Measurements from ENCODE around the gene MICOS13. TPM values are rescaled to one million over a fixed set of nuclear protein-coding genes. Genes with fewer than 3 reads are reported as not detected.

The MICOS13 gene
- polyA plus RNA-seq, 1 donor from 2014 or later: 46.0 TPM

DNA sequence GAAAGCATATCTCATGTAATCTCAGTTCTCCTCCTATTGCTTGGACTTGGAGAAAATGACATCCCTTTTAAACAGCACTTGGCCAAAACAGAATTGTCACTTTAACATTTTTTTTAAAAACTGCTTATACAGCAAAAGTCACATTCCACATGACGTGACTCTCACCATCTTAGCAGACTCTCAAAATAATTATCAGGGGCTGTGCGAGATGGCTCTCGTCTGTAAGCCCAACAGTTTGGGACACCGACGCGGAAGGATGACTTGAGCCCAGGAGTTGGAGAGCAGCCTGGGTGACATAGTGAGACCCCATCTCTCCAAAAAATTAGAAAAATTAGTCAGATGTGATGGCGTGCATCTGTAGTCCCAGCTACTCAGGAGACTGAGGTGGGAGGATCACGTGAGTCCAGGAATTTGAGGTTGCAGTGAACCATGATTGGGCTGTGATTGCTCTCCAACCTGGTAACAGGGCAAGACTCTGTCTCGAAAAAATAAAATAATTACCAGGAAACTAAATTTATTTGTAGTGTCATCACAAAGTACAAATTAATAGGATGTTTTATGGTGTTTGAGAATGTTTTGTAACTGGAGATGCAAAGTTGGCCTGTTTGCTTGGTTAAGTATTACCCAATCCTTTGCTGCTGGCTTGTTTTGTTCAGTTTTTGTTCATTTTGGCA lies 48.6 kb downstream of the MICOS13 start:
- no peaks in the 10 kb centered on the region for H3K9me2 ChIP-seq (ENCODE audit: insufficient read depth, low read length)
- H3K79me2 ChIP-seq (replicated peaks; ENCODE audit: insufficient read depth, low read length): peaks cover 92% of the 10 kb centered on the region
- no peak overlapping the region for H3K27ac ChIP-seq (ENCODE audit: low read length)
- H3K4me2 ChIP-seq (ENCODE audit: low read length): no peak overlapping the region
- no peak for TF ChIP-seq POLR2AphosphoS5 (IDR thresholded peaks at IDR 0.05)
- TF ChIP-seq SMC3 (conservative IDR thresholded peaks at IDR 0.05; ENCODE audit: poor library complexity): no peak
- no peak for TF ChIP-seq REST (IDR thresholded peaks at IDR 0.05; ENCODE audit: borderline replicate concordance)
- no peak for TF ChIP-seq MXI1 (conservative IDR thresholded peaks at IDR 0.05; ENCODE audit: poor library complexity, severe bottlenecking)
- H3K4me3 ChIP-seq (ENCODE audit: low read length): no peak overlapping the region
- no peaks in the 10 kb centered on the region for H3K36me3 ChIP-seq (ENCODE audit: insufficient read depth, low read length)
- H4K20me1 ChIP-seq (ENCODE audit: insufficient read depth): peaks cover 12% of the 10 kb centered on the region
- H3K9me3 ChIP-seq (ENCODE audit: low read length): no peaks in the 10 kb centered on the region
- no peaks in the 10 kb centered on the region for H3F3A ChIP-seq (ENCODE audit: insufficient read depth, low read length, poor library complexity, severe bottlenecking)
- no peak overlapping the region for H2AFZ ChIP-seq (ENCODE audit: low read depth, low read length)
- no peaks in the 10 kb centered on the region for H3K27me3 ChIP-seq (ENCODE audit: insufficient read depth, low read depth, low read length)
- no peak overlapping the region for H3K9ac ChIP-seq (ENCODE audit: low read length)

DNA sequence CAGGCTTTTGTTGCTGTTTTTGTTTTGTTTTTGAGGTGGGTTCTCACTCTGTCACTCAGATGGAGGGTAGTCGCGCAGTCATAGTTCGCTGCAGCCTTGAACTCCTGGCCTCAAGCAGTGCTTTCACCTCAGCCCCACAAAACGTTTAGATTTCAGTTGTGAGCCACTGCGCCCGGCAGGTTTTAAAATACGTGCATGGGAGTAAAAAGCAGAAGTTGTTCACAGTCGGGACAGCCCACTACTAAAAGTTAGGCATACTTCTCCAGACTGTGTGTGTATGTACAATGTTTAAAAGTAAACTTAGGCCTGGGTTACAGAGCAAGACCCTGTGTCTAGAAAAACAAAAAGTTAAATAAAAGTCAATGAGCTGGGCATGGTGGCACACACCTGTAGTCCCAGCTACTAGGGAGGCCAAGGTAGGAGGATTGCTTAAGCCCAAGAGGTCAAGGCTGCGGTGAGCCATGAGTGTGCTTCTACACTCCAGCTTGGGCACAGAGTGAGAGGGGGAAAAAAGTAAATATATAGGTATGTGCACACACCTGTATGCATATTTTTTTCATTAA lies 51.3 kb downstream of the MICOS13 start:
- no peaks in the 10 kb centered on the region for H3K36me3 ChIP-seq (ENCODE audit: insufficient read depth, low read length)
- no peak for TF ChIP-seq MXI1 (conservative IDR thresholded peaks at IDR 0.05; ENCODE audit: poor library complexity, severe bottlenecking)
- no peak for TF ChIP-seq RAD21 (conservative IDR thresholded peaks at IDR 0.05)
- TF ChIP-seq EP300 (conservative IDR thresholded peaks at IDR 0.05; ENCODE audit: poor library complexity, severe bottlenecking): no peak
- no peak for TF ChIP-seq REST (IDR thresholded peaks at IDR 0.05; ENCODE audit: borderline replicate concordance)
- no peak for TF ChIP-seq SMC3 (conservative IDR thresholded peaks at IDR 0.05; ENCODE audit: poor library complexity)
- no peak for TF ChIP-seq TAF1 (IDR thresholded peaks at IDR 0.05; ENCODE audit: low read depth)
- TF ChIP-seq POLR2AphosphoS5 (IDR thresholded peaks at IDR 0.05): no peak
- no peak for TF ChIP-seq EZH2 (IDR thresholded peaks at IDR 0.05; ENCODE audit: borderline replicate concordance, insufficient read depth, low read length, poor library complexity, severe bottlenecking)
- TF ChIP-seq, protein P1, sequence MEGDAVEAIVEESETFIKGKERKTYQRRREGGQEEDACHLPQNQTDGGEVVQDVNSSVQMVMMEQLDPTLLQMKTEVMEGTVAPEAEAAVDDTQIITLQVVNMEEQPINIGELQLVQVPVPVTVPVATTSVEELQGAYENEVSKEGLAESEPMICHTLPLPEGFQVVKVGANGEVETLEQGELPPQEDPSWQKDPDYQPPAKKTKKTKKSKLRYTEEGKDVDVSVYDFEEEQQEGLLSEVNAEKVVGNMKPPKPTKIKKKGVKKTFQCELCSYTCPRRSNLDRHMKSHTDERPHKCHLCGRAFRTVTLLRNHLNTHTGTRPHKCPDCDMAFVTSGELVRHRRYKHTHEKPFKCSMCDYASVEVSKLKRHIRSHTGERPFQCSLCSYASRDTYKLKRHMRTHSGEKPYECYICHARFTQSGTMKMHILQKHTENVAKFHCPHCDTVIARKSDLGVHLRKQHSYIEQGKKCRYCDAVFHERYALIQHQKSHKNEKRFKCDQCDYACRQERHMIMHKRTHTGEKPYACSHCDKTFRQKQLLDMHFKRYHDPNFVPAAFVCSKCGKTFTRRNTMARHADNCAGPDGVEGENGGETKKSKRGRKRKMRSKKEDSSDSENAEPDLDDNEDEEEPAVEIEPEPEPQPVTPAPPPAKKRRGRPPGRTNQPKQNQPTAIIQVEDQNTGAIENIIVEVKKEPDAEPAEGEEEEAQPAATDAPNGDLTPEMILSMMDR (IDR thresholded peaks at IDR 0.05; ENCODE audit: poor library complexity, severe bottlenecking): no peak

More for the DNA sequence above, 51.3 kb downstream of the MICOS13 start:
- H3K4me2 ChIP-seq (ENCODE audit: low read length): no peak overlapping the region
- H2AFZ ChIP-seq (ENCODE audit: low read depth, low read length): no peak overlapping the region
- H4K20me1 ChIP-seq (ENCODE audit: insufficient read depth): peaks cover 17% of the 10 kb centered on the region
- H3K9ac ChIP-seq (ENCODE audit: low read length): no peak overlapping the region
- peaks cover 92% of the 10 kb centered on the region for H3K79me2 ChIP-seq (replicated peaks; ENCODE audit: insufficient read depth, low read length)
- no peaks in the 10 kb centered on the region for H3K27me3 ChIP-seq (ENCODE audit: insufficient read depth, low read depth, low read length)
- H3K9me3 ChIP-seq (ENCODE audit: low read length): no peaks in the 10 kb centered on the region
- no peaks in the 10 kb centered on the region for H3F3A ChIP-seq (ENCODE audit: insufficient read depth, low read length, poor library complexity, severe bottlenecking)
- no peak overlapping the region for H3K4me3 ChIP-seq (ENCODE audit: low read length)
- no peak overlapping the region for H3K27ac ChIP-seq (ENCODE audit: low read length)
- no peaks in the 10 kb centered on the region for H3K9me2 ChIP-seq (ENCODE audit: insufficient read depth, low read length)
